ENCODE measurements around the gene NPC2.

The NPC2 gene

DNA sequence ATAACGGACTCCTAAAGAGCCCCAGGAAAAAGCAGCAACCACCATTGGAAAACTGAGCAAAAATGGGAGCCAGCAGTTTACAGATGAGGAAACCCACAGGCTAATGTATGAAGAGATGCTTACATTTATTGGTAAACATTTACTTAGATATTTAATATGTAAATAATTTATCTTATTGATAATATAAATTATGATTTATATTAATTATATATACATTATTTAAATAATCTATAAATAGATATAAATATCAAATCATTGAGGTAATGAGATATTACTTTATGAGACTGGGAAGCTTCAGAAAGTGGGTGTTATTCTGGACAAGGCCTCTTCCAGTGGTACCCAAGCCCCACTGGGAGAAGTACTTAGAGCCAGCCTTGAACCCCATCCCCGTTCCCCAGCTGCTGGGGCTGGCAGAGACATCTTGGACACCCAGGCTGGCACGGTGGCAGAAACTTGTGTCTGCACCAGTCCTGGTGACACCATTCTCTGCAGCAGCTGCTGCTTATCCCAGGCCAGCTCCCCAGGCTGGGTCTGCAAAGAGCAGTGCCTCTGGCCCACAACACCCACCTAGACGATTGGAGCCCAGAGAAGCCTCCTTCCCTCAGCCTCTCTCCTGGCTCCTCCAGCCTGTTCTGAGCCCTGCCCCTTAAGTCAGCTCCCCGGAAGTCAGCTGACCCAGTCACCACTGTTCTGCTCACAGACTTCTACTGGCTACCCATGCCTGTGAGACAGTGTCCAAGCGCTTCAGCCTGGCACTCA is 26.4 kb upstream of the NPC2 start:
- no peak for DNase-seq

DNA sequence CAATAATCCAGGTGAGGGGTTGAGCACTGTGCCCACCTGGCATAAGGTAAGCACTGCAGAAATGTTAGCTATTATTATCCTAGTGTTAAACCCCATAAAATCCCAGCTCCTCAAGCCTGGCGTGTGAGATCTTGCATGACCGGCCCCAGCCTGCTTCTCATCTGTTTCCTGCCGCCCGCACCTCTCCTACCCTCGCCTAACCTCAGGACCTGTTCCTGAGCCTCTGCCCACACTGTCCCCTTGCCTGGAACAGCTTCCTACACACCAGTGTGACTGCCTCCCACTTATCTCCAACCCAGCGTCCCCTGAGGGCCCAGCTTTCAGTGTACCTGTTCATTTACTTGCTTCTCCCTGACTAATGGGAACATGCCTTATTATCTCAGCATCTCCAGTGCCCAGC is 25.1 kb upstream of the NPC2 start:
- no peak for DNase-seq

DNA sequence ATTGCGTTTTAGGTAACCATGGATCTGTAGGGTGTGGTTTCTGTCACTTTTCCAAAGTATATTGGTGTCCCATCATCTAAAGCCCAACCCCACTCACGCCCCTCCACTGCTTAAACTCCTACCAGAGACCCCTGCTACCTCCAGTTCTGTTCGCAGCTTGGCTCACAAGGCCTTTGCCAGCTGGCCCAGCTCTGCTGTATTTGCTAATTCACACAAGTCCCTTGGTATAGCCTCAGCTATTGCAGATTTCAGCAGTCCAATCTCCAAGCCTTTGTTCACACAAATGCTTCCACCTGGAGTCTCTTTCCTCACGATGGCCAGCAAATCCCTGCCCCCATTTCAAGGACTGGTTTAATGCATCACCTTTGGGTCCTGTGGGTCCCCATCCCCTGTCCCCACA is 24.6 kb upstream of the NPC2 start:
- no peak for DNase-seq

DNA sequence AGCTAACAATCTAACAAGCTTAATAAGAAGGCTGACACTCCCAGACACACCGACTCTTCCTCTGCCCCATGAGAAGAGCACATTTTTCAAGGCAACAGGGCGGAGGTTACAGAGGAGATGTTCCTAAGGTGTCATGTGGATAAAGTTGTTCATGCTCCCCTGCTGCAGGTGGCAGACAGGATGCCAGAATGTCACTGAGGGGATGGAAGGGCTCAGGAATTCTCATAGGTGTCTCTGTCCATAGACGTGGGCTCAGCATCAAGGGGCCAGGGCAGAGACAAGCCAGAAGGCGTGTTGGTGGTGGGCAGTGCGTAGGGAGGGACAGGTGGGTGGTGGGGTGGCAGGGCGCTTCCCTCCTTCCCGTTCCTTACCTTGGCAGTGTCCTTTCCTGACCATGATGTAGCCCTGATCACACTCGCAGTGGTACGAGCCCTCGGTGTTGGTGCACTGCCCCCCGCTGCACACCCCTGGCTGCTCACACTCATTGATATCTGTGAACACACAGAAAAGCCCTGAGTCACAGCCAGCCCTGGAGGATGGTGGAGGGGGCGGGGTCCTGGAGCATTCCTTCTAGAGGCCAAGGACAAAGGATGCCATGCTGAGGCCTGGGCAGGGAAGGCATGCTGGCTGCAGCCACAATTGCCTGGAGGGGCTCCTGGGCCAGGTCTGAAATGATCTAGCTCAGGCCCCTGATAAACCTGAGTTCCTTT is 23.5 kb upstream of the NPC2 start:
- DNase-seq, result no peak

DNA sequence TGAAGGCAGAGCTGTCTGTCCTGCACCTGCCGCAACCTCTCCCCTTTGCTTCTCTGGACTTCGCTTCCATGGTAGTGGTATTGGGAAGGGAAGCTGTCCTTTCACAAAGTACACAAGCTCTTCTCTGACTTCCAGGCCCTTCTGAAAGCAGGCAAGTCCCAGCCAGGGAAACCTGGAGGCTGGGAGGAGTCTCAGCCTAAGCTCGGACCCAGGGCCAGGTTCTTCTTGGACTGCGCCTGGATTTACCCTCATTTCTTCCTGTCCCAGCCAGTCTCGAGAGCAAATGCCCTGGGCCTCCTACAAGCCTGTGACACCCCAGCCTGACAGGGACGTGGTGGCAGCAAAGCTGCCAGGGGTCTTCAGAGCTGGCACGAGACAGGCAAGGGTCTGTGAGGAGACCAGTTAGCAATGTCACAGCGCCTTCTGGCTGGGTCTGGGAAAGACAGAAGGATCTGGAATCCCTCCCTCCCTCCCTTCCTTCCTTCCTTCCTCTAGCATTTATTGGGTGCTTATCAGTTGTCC is 22.8 kb upstream of the NPC2 start:
- DNase-seq, result no peak

DNA sequence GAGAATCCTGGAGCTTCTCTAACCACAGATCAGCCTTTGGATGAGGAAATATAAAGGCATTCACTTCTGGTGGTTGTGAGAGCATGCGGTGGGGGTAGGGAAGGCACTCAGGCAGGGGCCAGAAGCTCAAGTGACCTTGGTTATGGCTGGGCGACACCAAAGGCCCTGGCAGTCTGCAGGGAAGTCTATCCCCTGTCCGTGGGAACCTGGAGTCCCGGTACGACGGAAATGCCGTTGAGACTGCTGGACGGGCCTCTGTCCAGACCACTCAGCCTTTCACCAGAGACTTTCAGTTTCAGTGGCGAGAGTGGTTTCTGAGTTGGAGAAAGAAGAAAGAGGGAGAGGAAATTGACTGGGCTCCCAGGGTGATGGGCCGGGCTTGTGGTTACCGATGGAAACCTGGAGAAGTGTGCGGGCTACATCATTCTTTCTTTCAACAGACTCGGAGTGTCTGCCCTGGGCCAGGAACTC is 21.4 kb upstream of the NPC2 start:
- peak in 3 of 56 donors; percentile 13 to 30 (median 30) for DNase-seq

DNA sequence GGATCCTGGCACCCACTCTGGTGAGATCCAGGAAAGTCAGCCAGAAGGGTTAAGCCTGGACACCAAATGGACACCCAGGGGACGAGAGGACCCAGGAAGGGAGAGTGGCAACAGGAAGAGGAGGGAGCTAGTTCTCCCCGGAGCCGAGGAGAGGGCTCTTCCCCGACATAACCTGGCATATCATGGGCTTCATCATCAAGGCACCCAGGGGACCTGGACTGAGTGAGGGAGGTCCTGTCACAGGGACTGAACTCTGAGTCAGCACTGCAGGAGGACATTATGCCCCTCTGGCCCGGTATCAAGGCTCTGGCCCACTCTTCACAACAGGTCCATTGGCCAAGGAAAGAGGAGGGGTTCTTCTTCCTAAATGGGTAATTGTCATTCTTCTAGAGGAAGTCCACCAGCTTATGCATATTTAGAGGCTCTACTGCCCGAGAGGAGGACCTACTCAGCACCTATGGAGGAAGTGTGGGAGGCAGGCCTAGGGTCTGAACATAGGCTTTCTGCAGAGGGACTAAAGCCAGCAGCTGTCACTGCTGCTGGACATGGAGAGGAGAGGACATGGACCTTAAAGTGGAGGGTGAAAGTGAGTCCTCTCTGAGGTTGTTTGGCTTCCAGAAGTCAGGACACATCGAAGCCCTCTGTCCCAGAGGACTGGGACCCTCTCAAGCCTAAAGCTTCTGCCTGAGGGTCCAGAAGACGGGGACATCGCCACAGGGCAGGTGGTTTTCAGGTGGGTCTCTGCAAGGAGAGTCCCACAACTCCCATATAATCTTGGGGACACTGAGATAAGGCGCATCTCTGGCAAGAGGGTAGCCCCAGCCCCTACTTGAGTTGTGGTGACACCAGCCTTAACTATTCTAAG is 19.1 kb upstream of the NPC2 start:
- DNase-seq, result no peak

DNA sequence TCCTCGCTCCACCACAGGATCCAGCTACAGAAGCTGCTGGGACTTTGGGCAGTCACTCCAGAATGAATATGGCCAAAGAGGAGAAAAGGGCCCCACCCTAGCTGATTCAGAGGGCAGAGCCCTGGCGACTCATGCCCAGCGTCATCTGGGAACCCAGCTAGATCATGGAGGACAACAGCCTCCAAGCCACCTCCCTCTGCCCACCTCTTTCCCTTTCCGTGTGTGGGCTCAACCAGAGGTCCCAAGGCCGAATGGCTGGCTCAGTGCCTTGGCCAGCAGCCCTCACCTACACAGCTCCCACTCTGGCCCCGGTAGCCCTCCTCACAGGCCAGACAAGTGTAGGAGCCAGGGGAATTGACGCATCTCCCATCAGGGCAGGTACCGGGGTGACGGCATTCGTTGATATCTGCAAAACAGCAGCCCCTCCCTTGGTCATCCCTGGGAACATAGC is 17.9 kb upstream of the NPC2 start:
- no peak for DNase-seq

DNA sequence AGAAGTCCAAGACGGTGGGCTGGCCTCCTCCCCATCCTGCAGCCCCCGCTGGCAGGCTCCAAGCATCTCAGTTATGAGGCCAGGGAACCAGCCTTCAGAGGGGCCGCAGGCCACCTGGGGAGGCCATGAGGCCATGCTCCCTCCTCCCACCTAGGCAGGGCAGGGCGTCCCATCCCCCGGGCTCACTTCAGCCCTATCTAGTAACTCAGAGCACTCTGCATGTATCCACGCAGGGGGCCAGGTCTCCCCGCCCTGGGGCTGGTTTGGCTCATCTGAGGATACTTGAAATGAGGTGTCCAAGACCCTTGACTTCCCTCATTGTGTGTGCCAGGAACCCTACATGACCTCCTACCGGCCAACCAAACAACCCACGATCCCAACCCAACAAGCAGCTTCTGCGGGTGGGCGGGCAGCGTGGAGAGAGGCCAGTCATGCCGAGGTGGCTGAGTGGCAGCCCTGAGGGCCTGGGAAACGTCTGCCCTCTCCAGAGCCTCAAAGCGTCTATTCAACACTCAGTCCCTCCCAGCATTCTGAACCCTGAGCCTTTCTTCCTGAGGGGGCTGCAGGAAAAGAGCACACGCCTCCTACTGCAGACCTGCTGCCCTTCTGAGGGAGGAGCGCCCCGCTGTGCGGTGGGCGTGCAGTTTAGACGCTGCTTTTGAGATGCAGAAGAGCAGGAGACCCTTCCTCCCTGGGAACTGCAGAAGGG is 17.3 kb upstream of the NPC2 start:
- DNase-seq, result no peak

DNA sequence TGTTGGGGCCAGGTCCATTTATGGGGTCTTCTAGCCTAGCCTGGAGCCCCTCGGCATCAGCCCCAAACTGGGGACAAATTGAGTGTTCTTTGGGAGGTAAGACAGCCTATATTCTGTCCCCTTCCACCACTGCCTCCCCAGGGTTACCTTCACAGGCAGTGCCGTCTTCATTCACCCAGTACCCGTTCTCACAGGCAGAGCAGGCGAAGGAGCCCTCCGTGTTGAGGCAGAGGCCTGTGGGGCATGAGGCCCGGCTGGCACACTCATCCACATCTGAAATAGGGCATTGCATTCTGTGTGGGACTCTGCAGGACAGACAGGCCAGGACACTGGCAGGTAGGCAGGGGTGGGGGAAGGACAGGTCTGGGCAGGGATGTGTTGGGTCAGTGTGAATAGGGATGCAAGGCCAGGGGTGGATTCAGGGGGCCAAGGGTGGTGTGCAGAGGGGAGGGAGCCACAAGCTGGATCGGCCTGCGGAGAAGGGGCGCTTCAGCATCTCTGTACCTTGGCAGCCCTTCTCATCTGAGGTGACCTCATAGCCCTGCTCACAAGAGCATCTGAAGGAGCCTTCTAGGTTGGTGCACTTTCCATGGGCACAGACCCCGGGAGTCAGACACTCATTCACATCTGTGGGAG is 16.6 kb upstream of the NPC2 start:
- no peak for DNase-seq

DNA sequence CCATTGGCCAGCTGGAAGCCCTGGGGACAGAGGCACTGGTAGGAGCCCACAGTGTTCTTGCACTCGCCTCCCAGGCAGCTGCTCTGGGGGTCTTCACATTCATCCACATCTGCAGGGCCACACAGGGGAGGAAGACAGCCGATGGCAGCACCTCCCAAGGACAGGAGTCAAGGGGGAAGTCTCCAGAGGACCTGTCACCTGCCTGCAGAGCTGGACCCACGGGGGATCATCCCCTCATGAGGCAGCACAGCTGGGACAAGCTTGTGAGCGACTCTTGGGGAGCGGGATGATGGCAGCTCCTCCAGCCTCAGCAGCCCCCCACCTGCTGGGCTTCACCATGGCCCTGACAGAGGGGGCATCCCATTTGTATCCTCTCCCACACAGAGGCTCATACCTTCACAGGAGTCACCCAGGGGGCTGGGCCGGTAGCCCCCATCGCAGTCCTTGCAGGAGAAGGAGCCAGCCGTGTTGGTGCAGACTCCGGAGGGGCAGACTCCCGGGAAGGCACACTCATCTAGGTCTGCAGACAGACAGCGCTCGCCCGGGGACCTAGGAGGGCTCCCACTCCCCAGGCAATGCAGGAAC is 15.8 kb upstream of the NPC2 start:
- no peak for DNase-seq

DNA sequence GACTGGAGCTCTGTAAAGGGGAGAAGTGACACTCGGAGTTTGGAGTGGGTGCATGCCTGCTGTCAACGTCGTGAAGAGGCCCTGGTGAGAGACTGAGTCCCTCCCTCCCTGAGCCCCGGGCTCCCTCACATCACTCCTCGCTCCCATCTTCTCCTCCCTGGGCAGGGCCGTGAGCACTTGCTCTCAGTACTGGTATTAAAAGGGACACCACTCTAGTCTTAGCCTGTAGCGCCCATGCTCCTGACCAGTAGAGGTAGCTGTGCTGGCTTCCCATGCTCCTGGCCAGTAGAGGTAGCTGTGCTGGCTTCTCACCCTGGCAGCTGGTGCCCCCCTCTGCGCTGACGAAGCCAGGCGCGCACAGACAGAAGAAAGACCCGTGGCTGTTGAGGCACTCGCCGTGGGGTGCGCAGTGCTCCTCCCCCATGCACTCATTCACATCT is 15.2 kb upstream of the NPC2 start:
- no peak for DNase-seq

DNA sequence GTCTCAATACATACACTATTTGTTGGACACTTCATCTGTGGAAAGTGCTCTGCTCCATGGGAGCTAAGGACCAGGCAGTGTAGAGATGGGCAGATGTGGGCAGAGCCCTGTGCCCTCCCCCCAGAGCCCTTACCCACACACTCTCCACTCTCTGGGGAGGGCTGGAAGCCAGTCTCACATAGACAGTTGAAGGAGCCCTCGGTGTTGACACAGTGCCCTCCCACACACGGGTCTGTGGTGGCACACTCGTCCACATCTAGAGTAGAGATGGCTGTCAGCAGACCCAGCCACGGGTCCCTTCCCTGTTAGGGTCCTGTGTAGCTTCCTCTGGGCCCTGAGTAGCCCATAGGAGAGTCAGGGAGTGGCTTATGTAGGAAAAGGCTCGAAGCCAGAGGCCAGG is 14.7 kb upstream of the NPC2 start:
- DNase-seq, result no peak

DNA sequence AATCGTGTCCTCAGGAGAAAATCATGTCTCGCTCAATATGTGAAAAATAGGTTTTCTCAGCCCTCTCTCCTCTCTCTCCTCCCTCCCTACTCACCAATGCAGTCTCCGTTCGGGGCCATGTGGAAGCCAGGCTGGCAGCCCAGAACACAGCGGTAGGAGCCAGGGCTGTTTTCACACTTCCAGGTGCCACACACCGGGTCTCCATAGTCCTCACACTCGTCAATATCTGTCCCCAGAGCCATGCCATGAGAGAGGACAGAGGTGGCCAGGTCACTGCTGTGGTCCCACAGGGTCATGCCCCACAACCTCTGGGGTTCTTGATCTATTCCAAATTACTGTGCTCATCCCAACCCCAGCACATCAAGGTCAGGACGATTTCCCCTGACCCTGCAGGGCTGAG is 14.0 kb upstream of the NPC2 start:
- no peak for DNase-seq

DNA sequence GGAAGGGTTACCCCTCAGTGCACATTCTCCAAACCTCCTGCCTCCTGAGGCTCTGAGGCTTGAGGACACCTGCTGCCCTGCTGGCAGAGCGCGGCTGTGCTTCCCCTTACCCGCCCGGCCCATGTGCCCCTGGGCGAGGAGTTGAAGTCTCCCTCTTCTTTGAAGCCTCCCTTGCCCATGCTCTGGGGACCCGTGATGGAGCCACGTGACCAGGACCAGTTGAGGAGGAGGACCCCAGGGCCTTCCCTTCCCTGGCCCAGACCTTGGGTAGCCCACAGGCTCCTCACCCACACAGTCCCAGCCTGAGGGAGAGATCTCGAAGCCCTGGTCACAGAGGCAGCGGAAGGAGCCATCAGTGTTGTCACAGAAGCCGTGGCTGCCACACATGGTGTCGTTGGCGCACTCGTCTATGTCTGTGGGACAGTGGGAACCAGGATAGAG is 13.3 kb upstream of the NPC2 start:
- no peak for DNase-seq

DNA sequence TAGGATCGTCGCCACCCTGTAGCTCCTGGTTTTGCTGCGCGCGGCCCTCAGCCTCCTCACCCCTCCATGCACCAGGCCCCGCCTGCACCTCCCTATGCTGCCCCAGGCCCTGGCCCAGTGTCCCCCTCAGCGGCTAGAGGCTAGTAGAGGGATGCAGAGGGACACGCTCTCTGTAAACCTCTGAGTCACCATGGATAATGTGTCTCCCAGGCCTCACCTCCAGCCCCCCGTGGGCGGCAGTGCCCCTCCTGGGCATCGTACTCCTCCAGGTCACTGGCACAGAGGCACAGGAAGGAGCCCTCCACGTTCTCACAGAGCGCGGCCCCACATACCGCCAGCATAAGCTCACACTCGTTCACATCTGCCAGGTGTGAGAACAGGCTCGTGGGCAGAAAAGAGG is 12.7 kb upstream of the NPC2 start:
- no peak for DNase-seq

DNA sequence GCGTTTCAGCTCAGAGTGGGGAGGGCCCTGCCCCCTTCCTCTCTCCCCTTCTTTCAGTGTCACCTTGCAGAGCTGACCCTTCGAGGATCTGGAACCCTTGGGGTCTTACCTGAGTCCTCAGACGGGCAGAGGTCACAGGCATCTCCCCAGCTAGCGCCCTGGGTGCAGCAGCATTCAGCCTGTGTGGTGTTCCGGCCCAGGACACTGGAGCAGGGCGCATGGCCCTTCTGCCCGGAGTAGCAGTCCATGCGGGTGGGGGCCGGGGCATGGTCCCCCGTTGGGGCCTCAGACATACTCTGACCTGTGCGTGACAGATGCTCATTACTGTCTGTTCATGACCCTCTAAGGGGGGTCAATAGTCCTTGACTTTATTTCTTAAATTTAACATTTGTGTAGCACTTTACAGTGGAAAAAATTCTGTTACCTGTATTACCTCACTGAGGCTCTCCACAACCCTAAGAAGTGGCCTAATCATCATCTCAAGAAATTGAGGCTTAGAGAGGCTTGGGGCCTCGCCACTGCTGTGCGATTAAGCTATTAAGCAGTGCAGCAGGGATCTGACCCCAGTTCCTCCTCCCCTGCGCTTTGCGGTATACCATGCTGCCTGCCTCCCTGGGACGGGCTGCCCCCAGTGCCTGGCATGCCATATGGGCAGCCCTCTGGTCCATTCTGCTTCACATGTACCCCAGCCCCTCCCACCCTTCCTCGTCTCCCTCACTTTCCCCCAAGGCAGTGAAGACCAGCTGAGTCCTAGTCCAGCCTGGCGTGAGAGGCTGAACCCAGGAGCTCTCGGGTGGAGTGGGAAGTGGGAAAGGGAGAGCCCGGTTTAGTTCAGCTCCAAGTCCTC is 12.0 kb upstream of the NPC2 start:
- DNase-seq, result no peak

DNA sequence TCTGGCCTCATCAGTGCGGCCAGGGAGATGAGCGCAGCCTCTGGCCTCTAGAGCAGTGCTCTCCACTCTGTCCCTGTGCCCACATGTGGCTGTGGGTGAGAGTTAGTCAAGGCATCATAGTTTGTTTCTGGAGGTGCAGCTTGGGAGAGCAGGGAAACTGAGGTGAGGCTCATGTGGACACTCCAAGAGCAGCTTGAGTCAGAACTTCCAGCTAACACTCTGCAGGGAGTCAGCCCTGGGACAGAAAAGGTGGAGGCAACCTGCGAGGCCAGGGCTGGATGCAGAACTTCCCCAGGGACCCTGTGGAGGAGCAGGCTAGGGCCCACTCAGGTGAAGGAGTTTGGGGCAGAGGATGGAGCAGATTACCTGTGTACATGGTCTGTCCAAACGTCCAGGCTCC is 11.3 kb upstream of the NPC2 start:
- DNase-seq, result no peak

DNA sequence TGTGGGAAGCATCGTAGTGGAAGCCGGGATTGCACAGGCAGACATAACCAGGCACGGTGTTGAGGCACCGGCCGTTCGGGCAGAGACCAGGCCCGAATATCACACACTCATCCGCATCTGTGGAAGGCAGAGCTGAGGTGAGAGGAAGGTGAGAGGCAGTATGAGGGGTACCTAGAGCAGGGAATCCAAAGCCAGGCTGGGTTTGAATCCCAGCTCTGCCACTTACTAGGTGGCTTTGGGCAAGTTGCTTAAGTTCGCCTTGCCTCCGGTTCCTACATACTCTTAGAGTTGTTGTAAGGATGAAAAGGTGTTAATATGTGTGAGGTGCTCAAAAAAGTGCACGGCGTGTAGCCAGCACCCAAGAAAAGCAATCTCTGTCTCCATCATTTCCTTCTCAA is 10.8 kb upstream of the NPC2 start:
- no peak for DNase-seq
